AG04450 (cell line): ENCODE measurements around the gene CNTFR. TPM values are rescaled to one million over a fixed set of nuclear protein-coding genes. Genes with fewer than 3 reads are reported as not detected.

Experiments used
- CTCF ChIA-PET: fragments of 300-600, 350-600 bp; formaldehyde crosslinking; extraction: SDS; loops from one replicate; lab custom pipeline; 2022; ENCODE audit warnings: antibody characterized with exemption, inconsistent platforms; lab: Charles Lee
- POLR2A ChIA-PET: fragments of 350-600 bp; formaldehyde crosslinking; extraction: SDS; loops from one replicate; lab custom pipeline; 2021; ENCODE audit warnings: antibody characterized with exemption, inconsistent platforms; lab: Yijun Ruan, JAX
- DNase-seq: peaks from one replicate; pipeline ENCODE4 v3.0.0-alpha.2; 2011; ENCODE audit warnings: low read depth, low spot score
- H3K27ac ChIP-seq: one replicate; pipeline ENCODE4 v1.5.1; 2012; ENCODE audit warnings: low read depth, low read length, control low read depth
- H3K27me3 ChIP-seq: one replicate; pipeline ENCODE4 v1.6.0; 2012; ENCODE audit warnings: low read length; ENCODE audit not compliant: control insufficient read depth, insufficient read depth
- H3K4me3 ChIP-seq: 2 replicates; pipeline ENCODE4 v1.5.1; 2011; ENCODE audit warnings: mild to moderate bottlenecking, low read depth, low read length, control low read depth
- H3K9me3 ChIP-seq: 2 replicates; pipeline ENCODE4 v1.5.1; 2012; ENCODE audit warnings: low read length; ENCODE audit not compliant: control insufficient read depth, insufficient read depth
- polyA plus RNA-seq: library from polyadenylated mRNA; depleted of rRNA; stranded (reverse); fragments of >200 nt; gene quantifications from 2 replicates; pipeline ENCODE4 v1.2.3, GENCODE V29; 2011
- TF ChIP-seq, protein P1 (sequence below): IDR thresholded peaks from 2 replicates; pipeline ENCODE4 v1.5.1; 2011; ENCODE audit warnings: low read depth, low read length, control low read depth, inconsistent platforms

CNTFR gene
- polyA plus RNA-seq, 1 experiment, result not detected

GRCh38 chr9:34508951-34509350, 80.6 kb downstream of the CNTFR start:
- Histone ChIP-seq H3K9me3 (no peaks in the 10 kb centered on the region), H3K27me3 (peaks cover 47% of the 10 kb centered on the region), H3K27ac (no peak overlapping the region), H3K4me3 (no peak overlapping the region)
- DNase-seq, result no peak
- ChIA-PET CTCF (no interaction called here), POLR2A (no interaction called here)
- TF ChIP-seq, protein P1, sequence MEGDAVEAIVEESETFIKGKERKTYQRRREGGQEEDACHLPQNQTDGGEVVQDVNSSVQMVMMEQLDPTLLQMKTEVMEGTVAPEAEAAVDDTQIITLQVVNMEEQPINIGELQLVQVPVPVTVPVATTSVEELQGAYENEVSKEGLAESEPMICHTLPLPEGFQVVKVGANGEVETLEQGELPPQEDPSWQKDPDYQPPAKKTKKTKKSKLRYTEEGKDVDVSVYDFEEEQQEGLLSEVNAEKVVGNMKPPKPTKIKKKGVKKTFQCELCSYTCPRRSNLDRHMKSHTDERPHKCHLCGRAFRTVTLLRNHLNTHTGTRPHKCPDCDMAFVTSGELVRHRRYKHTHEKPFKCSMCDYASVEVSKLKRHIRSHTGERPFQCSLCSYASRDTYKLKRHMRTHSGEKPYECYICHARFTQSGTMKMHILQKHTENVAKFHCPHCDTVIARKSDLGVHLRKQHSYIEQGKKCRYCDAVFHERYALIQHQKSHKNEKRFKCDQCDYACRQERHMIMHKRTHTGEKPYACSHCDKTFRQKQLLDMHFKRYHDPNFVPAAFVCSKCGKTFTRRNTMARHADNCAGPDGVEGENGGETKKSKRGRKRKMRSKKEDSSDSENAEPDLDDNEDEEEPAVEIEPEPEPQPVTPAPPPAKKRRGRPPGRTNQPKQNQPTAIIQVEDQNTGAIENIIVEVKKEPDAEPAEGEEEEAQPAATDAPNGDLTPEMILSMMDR, result no peak

DNA sequence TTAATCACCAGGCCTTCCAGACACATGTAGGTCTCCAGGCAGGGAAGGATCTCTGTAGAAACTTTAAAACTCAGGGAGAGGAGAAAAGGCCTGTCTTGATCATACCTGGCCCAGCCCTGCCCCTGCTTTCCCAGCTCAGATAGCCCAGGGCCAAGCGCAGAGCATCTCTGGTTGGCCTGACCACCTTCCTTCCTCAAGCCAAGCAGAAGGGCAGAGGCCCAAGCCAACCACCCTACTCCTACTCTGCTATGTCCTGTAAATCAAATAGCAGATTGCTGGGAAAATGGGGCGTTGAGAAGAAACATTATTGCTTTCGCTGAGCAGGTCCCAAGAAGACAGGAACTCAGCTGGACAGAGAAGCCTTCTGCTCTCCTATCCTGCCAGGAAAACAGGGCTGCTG, 81.1 kb downstream of the CNTFR start:
- Histone ChIP-seq H3K27ac (no peak overlapping the region), H3K9me3 (no peaks in the 10 kb centered on the region), H3K4me3 (no peak overlapping the region), H3K27me3 (peaks cover 52% of the 10 kb centered on the region)
- TF ChIP-seq, protein P1, result no peak
- ChIA-PET POLR2A (no interaction called here), CTCF (no interaction called here)
- DNase-seq, result no peak

DNA sequence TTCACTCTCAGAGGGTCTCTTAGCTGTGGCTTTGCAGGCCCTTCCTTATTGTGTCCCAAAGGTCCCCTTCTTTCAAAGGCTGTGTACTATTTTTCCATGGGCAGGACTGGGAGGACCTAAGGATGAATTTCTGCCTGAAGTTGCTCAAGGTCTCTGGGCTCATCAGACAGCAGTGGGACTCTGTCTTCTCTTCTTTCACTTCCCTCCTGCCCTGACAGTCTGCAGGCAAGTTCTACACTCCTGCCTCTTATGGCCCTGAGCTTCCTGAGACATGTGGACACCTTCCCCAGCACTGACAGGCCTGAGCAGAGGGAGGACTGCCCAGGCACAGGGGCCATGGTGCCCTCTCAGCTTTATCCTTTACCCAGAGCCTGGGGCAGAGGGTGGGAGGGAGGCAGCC, 81.6 kb downstream of the CNTFR start:
- Histone ChIP-seq H3K27ac (no peak overlapping the region), H3K4me3 (no peak overlapping the region), H3K9me3 (no peaks in the 10 kb centered on the region), H3K27me3 (peaks cover 55% of the 10 kb centered on the region)
- TF ChIP-seq, protein P1, result no peak
- POLR2A ChIA-PET, result no interaction called here
- no peak for DNase-seq
- CTCF ChIA-PET, result no interaction called here

- DNase-seq, result no peak
- no peaks in the 10 kb centered on the region for H3K9me3 ChIP-seq
- H3K27me3 ChIP-seq, result peaks cover 55% of the 10 kb centered on the region
- no peak overlapping the region for H3K4me3 ChIP-seq
- POLR2A ChIA-PET, result no interaction called here
- CTCF ChIA-PET, result no interaction called here
- TF ChIP-seq, protein P1, result no peak
- H3K27ac ChIP-seq, result no peak overlapping the region
Observed at GRCh38 chr9:34507556-34507955, 82.0 kb downstream of the CNTFR start.

GRCh38 chr9:34506623-34507022, 82.9 kb downstream of the CNTFR start:
- TF ChIP-seq, protein P1, result no peak
- Histone ChIP-seq H3K4me3 (no peak overlapping the region), H3K27me3 (peaks cover 54% of the 10 kb centered on the region), H3K27ac (no peak overlapping the region), H3K9me3 (no peaks in the 10 kb centered on the region)
- DNase-seq, result no peak
- ChIA-PET POLR2A (no interaction called here), CTCF (no interaction called here)
